Endometrium (tissue), 2 donors: ENCODE data around the gene MTUS2.

Experiments used
- FAIRE-seq: peaks from 2 replicates; lab custom pipeline; 2012; peaks lifted over from hg19 to GRCh38; lab: Jason Lieb, UNC
- donor health status: control.
- donor health status: control.

MTUS2 gene

GRCh38 chr13:29239653-29240525 lies 419.8 kb downstream of the MTUS2 start:
- FAIRE-seq = peak; percentile 97

DNA sequence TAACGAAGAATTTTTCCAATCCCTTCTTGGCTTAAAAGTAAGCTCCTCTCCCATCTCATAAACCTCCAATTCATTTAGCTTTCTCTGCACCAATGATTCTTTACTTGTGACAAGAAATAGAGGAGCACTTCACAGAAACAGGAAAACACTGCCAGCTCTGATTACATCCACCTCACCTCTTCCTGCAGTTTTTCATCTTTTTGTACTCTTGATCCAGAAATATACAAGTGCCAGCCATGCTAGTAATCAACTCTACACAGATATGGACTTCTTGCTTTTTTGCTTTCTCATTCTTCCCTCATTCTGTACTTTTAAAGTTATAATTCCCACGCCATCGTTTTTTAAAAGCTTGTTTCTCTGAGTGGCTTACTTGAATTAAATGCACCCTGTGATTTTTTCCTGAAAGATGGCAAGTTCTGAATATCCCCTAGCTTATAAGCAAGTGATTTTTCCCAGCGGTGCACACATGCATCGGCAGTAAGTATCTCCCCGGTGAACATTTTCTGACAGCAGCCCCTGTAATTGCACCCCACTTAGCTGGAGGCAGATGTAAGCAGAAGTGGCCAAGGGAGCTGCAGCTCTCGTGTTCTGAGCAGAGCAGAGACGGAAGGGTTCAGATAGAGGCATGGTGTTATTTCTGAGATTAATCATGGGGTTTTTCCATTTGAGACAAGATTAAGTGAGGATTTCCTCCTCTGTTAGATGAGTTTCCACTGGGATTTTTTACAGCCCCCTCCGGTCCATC lies 434.7 kb downstream of the MTUS2 start:
- no peak for FAIRE-seq

DNA sequence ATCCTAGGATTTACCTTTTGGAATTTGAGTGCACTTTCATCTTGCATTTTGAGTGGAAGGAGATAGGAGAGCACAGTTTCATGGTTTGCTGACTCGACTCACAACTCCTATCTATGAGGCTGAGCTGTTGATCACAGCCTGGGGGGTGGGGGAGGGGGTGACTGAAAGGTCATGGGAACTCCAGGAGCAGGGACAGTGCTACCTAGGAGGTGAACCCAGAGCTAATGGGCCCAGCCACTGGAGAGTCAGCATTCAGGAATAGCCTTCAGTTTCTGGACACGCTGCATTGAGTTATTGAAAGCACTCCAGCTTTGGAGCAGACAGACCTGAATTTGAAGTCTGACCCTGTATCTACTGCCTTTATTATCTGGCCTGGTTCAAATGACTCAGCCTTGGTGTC lies 435.4 kb downstream of the MTUS2 start:
- no peak for FAIRE-seq

GRCh38 chr13:29260684-29261083 lies 440.5 kb downstream of the MTUS2 start:
- no peak for FAIRE-seq

DNA sequence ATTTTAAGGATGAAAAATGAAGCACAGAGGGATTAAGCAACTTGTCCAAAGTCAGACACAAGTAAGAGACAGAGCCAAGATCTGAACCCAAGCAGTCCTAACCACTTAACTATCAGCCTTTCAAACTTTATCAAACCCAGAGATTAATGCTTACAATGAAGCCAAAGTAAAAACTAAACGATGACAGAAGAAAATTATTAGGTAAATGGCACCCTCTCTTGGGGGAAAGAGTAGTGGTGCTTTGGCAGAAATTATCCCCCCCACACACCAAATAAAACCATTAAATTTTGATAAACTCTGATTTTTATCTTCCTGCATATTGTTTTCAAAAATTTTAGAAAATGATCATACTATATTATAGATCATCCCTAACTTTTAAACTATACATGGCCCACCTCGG lies 446.1 kb downstream of the MTUS2 start:
- FAIRE-seq = no peak

- FAIRE-seq = no peak
These were observed 446.9 kb downstream of the MTUS2 start for GRCh38 chr13:29266756-29267733.

DNA sequence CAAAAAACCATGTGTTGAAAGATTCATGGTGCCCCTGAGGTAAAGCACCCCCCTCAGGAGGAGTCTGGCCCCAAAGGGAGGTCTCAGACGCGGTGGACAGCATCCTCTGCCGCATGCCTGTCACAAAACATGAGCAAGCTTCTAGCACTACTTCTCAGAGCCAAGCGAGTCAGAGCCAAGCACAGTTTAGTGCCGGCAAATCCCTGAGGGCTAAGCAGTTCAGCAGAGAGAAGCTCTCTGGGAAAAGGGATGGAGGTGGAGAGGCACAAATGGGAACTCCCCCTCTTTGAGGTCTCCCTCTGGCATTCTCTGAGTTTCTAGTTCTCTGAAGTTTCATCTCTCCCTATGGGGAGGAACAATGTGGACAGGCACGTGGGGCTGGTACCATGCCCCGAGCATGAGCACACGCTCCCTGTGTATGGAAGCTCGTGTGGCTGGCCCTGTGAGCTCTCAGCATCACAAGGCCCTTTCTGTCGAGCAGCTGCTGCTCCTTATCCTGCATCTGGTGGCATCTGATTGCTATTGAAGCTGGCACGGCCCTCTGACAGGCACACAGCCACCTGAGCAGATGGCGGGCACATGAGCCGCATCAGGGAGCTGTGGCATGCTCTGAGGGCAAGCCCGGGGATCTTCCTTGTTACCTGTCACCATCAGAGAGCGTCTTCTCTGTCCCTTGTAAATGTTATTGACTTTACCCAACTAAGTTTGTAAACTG lies 450.3 kb downstream of the MTUS2 start:
- FAIRE-seq = no peak

GRCh38 chr13:29271606-29272005 lies 451.5 kb downstream of the MTUS2 start:
- FAIRE-seq = no peak

- FAIRE-seq = no peak
These were observed 459.5 kb downstream of the MTUS2 start for GRCh38 chr13:29279356-29280254.

GRCh38 chr13:29281932-29282495 lies 461.9 kb downstream of the MTUS2 start:
- FAIRE-seq = no peak

- FAIRE-seq = no peak
These were observed 464.6 kb downstream of the MTUS2 start for GRCh38 chr13:29284726-29285125.

DNA sequence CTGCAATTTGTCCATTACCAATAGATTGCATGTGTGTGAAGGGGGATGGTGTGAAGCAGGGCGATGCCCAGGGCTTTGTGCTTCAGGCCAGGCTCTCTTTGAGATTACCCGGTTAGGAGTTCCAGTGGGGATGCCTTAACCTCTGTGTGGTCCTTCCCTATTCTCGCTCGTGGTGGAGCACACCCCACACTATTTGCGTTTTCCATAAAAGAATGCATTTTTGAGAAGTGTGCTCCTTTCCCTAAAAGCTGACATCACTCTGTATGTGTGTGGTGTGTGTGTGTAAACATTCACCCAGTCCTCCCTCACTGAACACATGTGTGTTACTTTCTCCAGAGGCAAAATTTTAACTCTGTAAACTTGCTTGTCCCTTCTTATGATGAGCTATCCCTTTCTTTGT lies 467.1 kb downstream of the MTUS2 start:
- no peak for FAIRE-seq

GRCh38 chr13:29292045-29292444 lies 471.9 kb downstream of the MTUS2 start:
- FAIRE-seq = no peak

GRCh38 chr13:29294821-29295220 lies 474.7 kb downstream of the MTUS2 start:
- no peak for FAIRE-seq

GRCh38 chr13:29301027-29301426 lies 480.9 kb downstream of the MTUS2 start:
- FAIRE-seq = no peak

DNA sequence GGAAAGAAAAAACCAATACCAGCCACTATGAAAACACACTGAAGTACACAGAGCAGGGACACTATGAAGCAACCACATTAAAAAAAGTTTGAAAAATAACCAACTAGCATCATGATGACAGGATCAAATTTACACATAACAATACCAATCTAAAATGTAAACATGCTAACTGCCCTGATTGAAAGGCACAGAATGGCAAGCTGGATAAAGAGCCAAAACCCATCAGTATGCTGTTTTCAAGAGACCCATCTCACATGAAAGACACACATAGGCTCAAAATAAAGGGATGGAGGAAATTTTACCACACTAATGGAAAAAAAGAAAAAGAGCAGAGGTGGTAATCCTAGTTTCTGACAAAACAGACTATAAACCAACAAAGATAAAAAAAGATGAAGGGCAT lies 484.0 kb downstream of the MTUS2 start:
- no peak for FAIRE-seq

GRCh38 chr13:29310806-29311205 lies 490.7 kb downstream of the MTUS2 start:
- FAIRE-seq = no peak

DNA sequence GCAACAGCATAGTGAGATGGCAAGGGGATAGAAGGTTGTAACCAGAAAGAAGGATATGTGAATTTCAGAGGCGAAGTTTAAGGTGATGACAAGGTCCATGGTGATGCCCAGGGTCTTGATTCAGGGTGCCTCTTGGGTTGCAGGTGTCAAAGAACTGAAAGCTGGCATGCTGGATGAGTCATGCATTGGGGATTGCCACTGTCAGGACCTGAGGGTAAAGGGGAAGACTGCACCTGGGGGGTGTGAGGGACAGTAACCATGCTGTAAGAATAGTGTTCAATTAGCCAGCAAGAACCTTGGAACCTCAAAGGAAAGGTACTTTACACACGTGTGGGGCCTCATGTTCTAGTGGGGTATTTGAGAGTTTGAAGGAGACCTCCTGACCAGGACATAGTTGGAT lies 495.7 kb downstream of the MTUS2 start:
- no peak for FAIRE-seq

DNA sequence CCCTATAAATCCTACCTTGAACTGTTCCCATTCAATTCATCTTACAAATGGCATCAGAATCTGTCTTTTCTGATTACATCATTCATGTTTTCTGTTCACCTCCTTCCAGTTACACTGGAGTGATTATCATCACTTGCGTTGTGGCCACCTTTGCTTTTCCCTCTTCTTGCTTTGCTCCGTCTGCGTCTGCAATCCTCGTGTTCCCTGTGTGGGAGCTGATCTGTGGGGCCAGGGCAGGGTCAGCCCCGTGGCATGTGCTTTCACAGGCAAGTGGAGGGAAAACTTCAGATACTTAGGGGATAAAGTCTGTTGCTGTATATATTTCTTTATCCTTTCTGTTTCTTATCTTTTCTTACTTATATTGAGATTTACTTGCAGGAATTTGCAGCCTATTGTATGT lies 497.7 kb downstream of the MTUS2 start:
- no peak for FAIRE-seq

- no peak for FAIRE-seq
These were observed 498.6 kb downstream of the MTUS2 start for GRCh38 chr13:29318741-29319140.
